ENCODE data around the gene PDC.
"Not testable (repeated sequence)": the region's sequence is repeated elsewhere in the genome, so short reads cannot be mapped to it uniquely, and the experiment has no call there.

The PDC gene

DNA sequence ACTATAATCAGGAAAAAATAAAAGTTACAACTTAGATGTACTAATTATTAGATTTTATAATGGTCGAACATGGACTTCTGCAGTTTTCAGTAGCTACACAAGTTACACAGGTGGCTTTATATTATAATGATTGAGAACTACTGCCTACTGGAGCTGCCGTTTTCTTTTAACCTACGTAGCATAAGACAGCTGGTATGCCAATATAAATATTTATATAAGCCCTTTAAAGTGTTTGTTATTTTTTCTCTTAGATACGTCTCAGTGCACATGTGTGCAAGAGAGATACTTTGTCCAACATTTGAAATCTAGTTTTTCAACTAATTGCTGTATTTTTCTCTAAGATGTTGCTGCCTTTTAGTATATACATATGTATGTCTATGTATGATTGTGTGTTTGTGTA, 42.4 kb downstream of the PDC start:
- DNase-seq (ENCODE audit: low read depth): no peak
- no peak overlapping the region for H3K4me3 ChIP-seq (replicated peaks; ENCODE audit: low read depth, low read length)
- TF ChIP-seq CTCF (IDR thresholded peaks at IDR 0.05; ENCODE audit: low read length, missing control alignments): no peak

DNA sequence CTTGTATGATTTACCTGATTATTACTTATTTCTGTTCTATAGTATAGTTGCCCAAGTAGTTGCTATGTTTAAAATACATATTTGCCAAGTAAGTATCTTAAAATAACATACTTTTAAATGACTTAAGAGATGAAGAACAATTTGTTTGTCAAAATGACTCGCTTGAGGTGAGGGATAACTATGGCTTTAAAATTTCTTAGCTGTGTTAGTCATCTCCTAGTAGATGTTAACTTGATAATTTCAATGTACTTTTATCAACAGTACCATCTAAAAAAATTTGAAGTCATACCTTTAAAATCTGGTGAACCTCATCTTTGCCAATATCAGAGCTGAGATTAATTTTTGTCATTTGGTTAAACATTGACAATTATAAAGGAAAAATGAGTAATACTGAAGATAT, 47.6 kb downstream of the PDC start:
- no peak for DNase-seq (ENCODE audit: low read depth)
- no peak for TF ChIP-seq CTCF (IDR thresholded peaks at IDR 0.05; ENCODE audit: low read length, missing control alignments)
- H3K4me3 ChIP-seq (replicated peaks; ENCODE audit: low read depth, low read length): no peak overlapping the region

- H3K4me3 ChIP-seq (replicated peaks; ENCODE audit: low read depth, low read length): no peak overlapping the region
- no peak for TF ChIP-seq CTCF (IDR thresholded peaks at IDR 0.05; ENCODE audit: low read length, missing control alignments)
- DNase-seq (ENCODE audit: low read depth): no peak
These were observed 51.8 kb downstream of the PDC start for GRCh38 chr1:186409091-186409490.

GRCh38 chr1:186404454-186405051, 56.4 kb downstream of the PDC start:
- DNase-seq (ENCODE audit: low read depth): peak; percentile 92
- peak; percentile 84 for TF ChIP-seq CTCF (IDR thresholded peaks at IDR 0.05; ENCODE audit: low read length, missing control alignments)
- no peak overlapping the region for H3K4me3 ChIP-seq (replicated peaks; ENCODE audit: low read depth, low read length)

DNA sequence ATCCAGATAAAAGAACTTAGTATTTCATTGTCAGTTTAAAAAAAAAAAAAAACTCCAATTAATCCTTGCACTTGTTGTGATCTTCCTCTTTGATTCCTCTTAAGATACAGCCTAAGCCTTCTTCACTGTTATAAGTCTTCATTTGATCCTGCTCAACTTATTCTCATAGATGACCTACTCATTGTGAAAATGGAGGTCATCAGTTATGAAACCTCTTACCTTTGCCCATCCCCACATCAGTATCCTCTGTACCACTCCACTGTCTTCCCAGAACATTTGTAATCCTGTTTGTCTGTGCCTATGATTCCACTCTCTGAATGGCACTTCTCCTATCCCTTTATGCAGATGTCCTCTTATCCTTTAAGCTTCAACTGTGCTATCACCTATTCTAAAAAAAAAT, 57.3 kb downstream of the PDC start:
- DNase-seq (ENCODE audit: low read depth): no peak
- no peak for TF ChIP-seq CTCF (IDR thresholded peaks at IDR 0.05; ENCODE audit: low read length, missing control alignments)

DNA sequence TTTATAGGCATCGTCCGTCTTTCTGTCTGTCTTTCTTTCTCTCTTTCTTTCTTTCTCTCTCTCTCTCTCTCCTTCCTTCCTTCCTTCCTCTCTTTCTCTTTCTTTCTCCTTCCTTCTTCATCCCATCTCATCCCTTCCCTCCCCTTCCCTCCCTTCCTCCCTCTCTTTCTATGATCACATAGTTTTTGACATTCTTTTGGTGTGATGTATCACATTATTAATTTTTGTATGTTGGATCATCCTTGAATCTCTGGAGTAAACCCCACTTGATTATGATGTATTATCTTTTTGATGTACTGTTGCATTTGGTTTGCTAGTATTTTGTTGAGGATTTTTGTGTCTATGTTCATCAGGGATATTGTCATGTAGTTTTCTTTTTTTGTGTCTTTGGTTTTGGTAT, 59.5 kb downstream of the PDC start:
- not testable (repeated sequence) for DNase-seq (ENCODE audit: low read depth); H3K4me3 ChIP-seq (replicated peaks; ENCODE audit: low read depth, low read length)

More for the DNA sequence above, 57.3 kb downstream of the PDC start:
- no peak overlapping the region for H3K4me3 ChIP-seq (replicated peaks; ENCODE audit: low read depth, low read length)

All from fibroblast of pulmonary artery (primary cell).